SK-N-SH treated with all-trans-retinoic acid at 6 μM for 48 hours (cell line): ENCODE results near the gene CDHR3.

Experiments used
- ATAC-seq: fragments of 200-7000 bp; cut with Tn5 transposase; 3 replicates; pipeline ENCODE4 v1.9.1; 2020; ENCODE audit warnings: mild to moderate bottlenecking, moderate library complexity
- ARNTL ChIP-seq: fragments of 450-650 bp; formaldehyde crosslinking; IDR thresholded peaks from 2 replicates; pipeline ENCODE4 v1.5.0; 2020; ENCODE audit warnings: low read depth, mild to moderate bottlenecking, moderate library complexity, borderline replicate concordance
- CREB5 ChIP-seq: fragments of 250-450 bp; sonication (Bioruptor Pico); IDR thresholded peaks from 2 replicates; pipeline ENCODE4 v1.5.1; 2020; ENCODE audit warnings: low read depth, mild to moderate bottlenecking, moderate library complexity
- CSDC2 ChIP-seq: fragments of 250-450 bp; sonication (Bioruptor Pico); IDR thresholded peaks from 2 replicates; pipeline ENCODE4 v1.5.0; 2020; ENCODE audit warnings: mild to moderate bottlenecking, moderate library complexity
- CSRNP3 ChIP-seq: fragments of 250-450 bp; sonication (Bioruptor Pico); IDR thresholded peaks from 2 replicates; pipeline ENCODE4 v1.5.1; 2021; ENCODE audit warnings: mild to moderate bottlenecking, moderate library complexity
- ESRRG ChIP-seq: fragments of 250-450 bp; sonication (Bioruptor Pico); IDR thresholded peaks from 2 replicates; pipeline ENCODE4 v1.6.1; 2021; ENCODE audit warnings: mild to moderate bottlenecking
- ISL1 ChIP-seq: fragments of 250-450 bp; sonication (Bioruptor Pico); IDR thresholded peaks from 2 replicates; pipeline ENCODE4 v2.1.2; 2022; ENCODE audit warnings: mild to moderate bottlenecking, moderate library complexity
- OSR1 ChIP-seq: fragments of 250-450 bp; sonication (Bioruptor Pico); IDR thresholded peaks from 2 replicates; pipeline ENCODE4 v1.8.0; 2022; ENCODE audit warnings: moderate library complexity, mild to moderate bottlenecking, inconsistent platforms
- PATZ1 ChIP-seq: fragments of 250-450 bp; sonication (Bioruptor Pico); IDR thresholded peaks from 2 replicates; pipeline ENCODE4 v1.8.0; 2020; ENCODE audit warnings: mild to moderate bottlenecking, moderate library complexity, borderline replicate concordance
- POU6F1 ChIP-seq: fragments of 250-450 bp; sonication (Bioruptor Pico); IDR thresholded peaks from 2 replicates; pipeline ENCODE4 v1.8.0; 2021; ENCODE audit warnings: low read depth, mild to moderate bottlenecking, moderate library complexity, borderline replicate concordance
- RARB ChIP-seq: fragments of 250-450 bp; sonication (Bioruptor Pico); IDR thresholded peaks from 2 replicates; pipeline ENCODE4 v1.8.0; 2021; ENCODE audit warnings: mild to moderate bottlenecking, moderate library complexity
- TCF4 ChIP-seq: fragments of 250-450 bp; sonication (Bioruptor Pico); IDR thresholded peaks from 2 replicates; pipeline ENCODE4 v1.8.0; 2021; ENCODE audit warnings: mild to moderate bottlenecking, moderate library complexity, borderline replicate concordance
- TOX ChIP-seq: fragments of 250-450 bp; sonication (Bioruptor Pico); IDR thresholded peaks from 2 replicates; pipeline ENCODE4 v1.8.0; 2021; ENCODE audit warnings: mild to moderate bottlenecking, moderate library complexity, borderline replicate concordance
- TSHZ2 ChIP-seq: fragments of 250-450 bp; sonication (Bioruptor Pico); IDR thresholded peaks from 2 replicates; pipeline ENCODE4 v1.5.0; 2020; ENCODE audit warnings: mild to moderate bottlenecking, moderate library complexity
- ZC3H10 ChIP-seq: fragments of 250-450 bp; sonication (Bioruptor Pico); IDR thresholded peaks from 2 replicates; pipeline ENCODE4 v1.5.1; 2021; ENCODE audit warnings: mild to moderate bottlenecking, moderate library complexity
- ZFP3 ChIP-seq: fragments of 250-450 bp; sonication (Bioruptor Pico); IDR thresholded peaks from 2 replicates; pipeline ENCODE4 v1.5.0; 2020; ENCODE audit warnings: mild to moderate bottlenecking, moderate library complexity
- ZNF70 ChIP-seq: fragments of 450-650 bp; formaldehyde crosslinking; IDR thresholded peaks from 2 replicates; pipeline ENCODE4 v1.5.0; 2020; ENCODE audit warnings: mild to moderate bottlenecking, moderate library complexity
- ZNF8 ChIP-seq: fragments of 450-650 bp; formaldehyde crosslinking; IDR thresholded peaks from 2 replicates; pipeline ENCODE4 v1.5.0; 2020; ENCODE audit warnings: mild to moderate bottlenecking, moderate library complexity

Gene CDHR3

GRCh38 chr7:106062521-106062931 lies 99.5 kb downstream of the CDHR3 start:
- ATAC-seq, result no peak
- no peak for TF ChIP-seq OSR1 (CRISPR knock-in tag)
- no peak for TF ChIP-seq ZFP3 (CRISPR knock-in tag)
- no peak for TF ChIP-seq CREB5 (CRISPR knock-in tag)

- ATAC-seq, result no peak
- TF ChIP-seq ZC3H10 (CRISPR knock-in tag) (no peak), TOX (no peak), ZFP3 (CRISPR knock-in tag) (no peak), ISL1 (CRISPR knock-in tag) (no peak), ESRRG (CRISPR knock-in tag) (no peak), CSDC2 (CRISPR knock-in tag) (no peak)
Measured at GRCh38 chr7:106063024-106063423, 100.0 kb downstream of the CDHR3 start.

- no peak for ATAC-seq
- TF ChIP-seq POU6F1 (CRISPR knock-in tag), result no peak
- no peak for TF ChIP-seq ARNTL (CRISPR knock-in tag)
- no peak for TF ChIP-seq ZNF8 (CRISPR knock-in tag)
- TF ChIP-seq ZFP3 (CRISPR knock-in tag), result no peak
- TF ChIP-seq TCF4, result no peak
- TF ChIP-seq RARB, result no peak
- TF ChIP-seq CREB5 (CRISPR knock-in tag), result no peak
- no peak for TF ChIP-seq CSRNP3 (CRISPR knock-in tag)
- no peak for TF ChIP-seq ZC3H10 (CRISPR knock-in tag)
- no peak for TF ChIP-seq ZNF70 (CRISPR knock-in tag)
- TF ChIP-seq TSHZ2 (CRISPR knock-in tag), result no peak
- no peak for TF ChIP-seq PATZ1 (CRISPR knock-in tag)
Measured at GRCh38 chr7:106063692-106064091, 100.6 kb downstream of the CDHR3 start.

- no peak for TF ChIP-seq ISL1 (CRISPR knock-in tag)
- 0 out of 2 replicates have a peak, but pooled peaks have one; percentile 30 for TF ChIP-seq ZNF70 (CRISPR knock-in tag)
- ATAC-seq, result peak; percentile 3
Measured at GRCh38 chr7:106064316-106064715, 101.3 kb downstream of the CDHR3 start.
